Smooth muscle cell (in vitro differentiated cells): Measurements from ENCODE around the gene ADAMTSL1. TPM values are rescaled to one million over a fixed set of nuclear protein-coding genes. Genes with fewer than 3 reads are reported as not detected.

Source experiments
- DNase-seq: peaks from one replicate; lab custom pipeline; 2025; ENCODE audit not compliant: unreplicated experiment; lab: John Stamatoyannopoulos, UW
- H2AFZ ChIP-seq: fragments of 200-600 bp; sonication (generic); 2 replicates; pipeline ENCODE4 v1.6.0; 2016; ENCODE audit warnings: antibody characterized with exemption, low read depth, mild to moderate bottlenecking
- H3F3A ChIP-seq: fragments of 200-600 bp; sonication (generic); 2 replicates; pipeline ENCODE4 v1.6.0; 2017; ENCODE audit warnings: antibody characterized with exemption, low read depth
- H3K27ac ChIP-seq: fragments of 200-600 bp; sonication (generic); 2 replicates; pipeline ENCODE4 v1.5.1; 2016; ENCODE audit warnings: low read depth, mild to moderate bottlenecking
- H3K27me3 ChIP-seq: fragments of 200-600 bp; sonication (generic); 2 replicates; pipeline ENCODE4 v1.6.1; 2016; ENCODE audit warnings: low read depth, mild to moderate bottlenecking
- H3K36me3 ChIP-seq: fragments of 200-600 bp; sonication (generic); 2 replicates; pipeline ENCODE4 v1.5.1; 2016; ENCODE audit warnings: low read depth
- H3K4me1 ChIP-seq: fragments of 200-600 bp; sonication (generic); 2 replicates; pipeline ENCODE4 v1.5.1; 2016; ENCODE audit warnings: low read depth
- H3K4me2 ChIP-seq: fragments of 200-600 bp; sonication (generic); 2 replicates; pipeline ENCODE4 v1.6.0; 2016; ENCODE audit warnings: mild to moderate bottlenecking
- H3K4me3 ChIP-seq: fragments of 200-600 bp; sonication (generic); 2 replicates; pipeline ENCODE4 v1.5.1; 2016; ENCODE audit warnings: mild to moderate bottlenecking
- H3K79me2 ChIP-seq: fragments of 200-600 bp; sonication (generic); 2 replicates; pipeline ENCODE4 v1.6.0; 2016; ENCODE audit warnings: low read depth, mild to moderate bottlenecking
- H3K9ac ChIP-seq: fragments of 200-600 bp; sonication (generic); 2 replicates; pipeline ENCODE4 v1.6.0; 2016; ENCODE audit warnings: low read depth
- H3K9me3 ChIP-seq: fragments of 200-600 bp; sonication (generic); replicated peaks from 2 replicates; pipeline ENCODE4 v1.5.1; 2016; ENCODE audit warnings: low read depth
- H4K20me1 ChIP-seq: fragments of 200-600 bp; sonication (generic); 2 replicates; pipeline ENCODE4 v1.6.0; 2016; ENCODE audit warnings: low read depth
- WGBS: methylation state at CpG from one replicate; pipeline ENCODE4 v1.1.7; 2016; ENCODE audit warnings: low lambda C conversion rate; 5-methylcytosine and 5-hydroxymethylcytosine counted together
- polyA plus RNA-seq: library from polyadenylated mRNA; unstranded; fragments of >200 nt; fragmentation: Nextera tagmentation; extraction: Ambion mirVana; gene quantifications from 2 replicates; pipeline ENCODE4 v1.2.1, GENCODE V29; 2016
- total RNA-seq: library from RNA; depleted of rRNA; stranded (reverse); fragments of >200 nt; gene quantifications from 2 replicates; pipeline ENCODE4 v1.2.3, GENCODE V29; 2014
- TF ChIP-seq, protein P1 (sequence below): fragments of 200-600 bp; sonication (generic); IDR thresholded peaks from 2 replicates; pipeline ENCODE4 v1.5.1; 2017; ENCODE audit warnings: borderline replicate concordance, mild to moderate bottlenecking, antibody characterized with exemption; ENCODE audit not compliant: insufficient read depth, poor library complexity, severe bottlenecking

Gene ADAMTSL1
- total and polyA plus RNA-seq, 2 experiments from 2014 or later, result 4.3 to 4.4 TPM

DNA sequence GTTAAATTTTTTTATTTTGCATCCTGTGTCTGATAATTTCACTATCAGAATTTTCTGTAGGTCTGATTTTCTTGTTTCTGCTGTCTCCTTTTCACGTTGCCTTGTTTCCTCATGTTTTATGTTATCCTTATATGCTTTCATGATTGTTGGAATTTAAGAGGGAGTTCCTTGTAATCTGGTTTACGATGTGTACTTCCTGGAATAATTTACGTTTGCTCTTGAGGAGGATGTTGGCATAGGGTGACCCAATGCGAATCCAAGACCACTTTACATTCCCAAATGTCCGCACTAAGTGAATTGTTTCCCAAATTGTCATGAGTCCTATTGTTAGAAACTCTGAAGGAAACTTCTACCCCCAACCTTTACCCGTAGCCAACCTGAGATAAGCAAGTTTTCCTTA, 80.3 kb downstream of the ADAMTSL1 start:
- Histone ChIP-seq H4K20me1 (no peaks in the 10 kb centered on the region), H3K9me3 (peaks cover under 1% of the 10 kb centered on the region), H2AFZ (no peak overlapping the region), H3K36me3 (no peaks in the 10 kb centered on the region), H3K27ac (no peak overlapping the region), H3K79me2 (no peaks in the 10 kb centered on the region), H3K27me3 (no peaks in the 10 kb centered on the region), H3K9ac (no peak overlapping the region), H3K4me1 (no peaks in the 10 kb centered on the region), H3K4me2 (no peak overlapping the region), H3K4me3 (no peak overlapping the region), H3F3A (no peaks in the 10 kb centered on the region)
- DNase-seq, result no peak
- 89% methylated on average over 6 of the region's 6 CpGs for WGBS
- TF ChIP-seq, protein P1, sequence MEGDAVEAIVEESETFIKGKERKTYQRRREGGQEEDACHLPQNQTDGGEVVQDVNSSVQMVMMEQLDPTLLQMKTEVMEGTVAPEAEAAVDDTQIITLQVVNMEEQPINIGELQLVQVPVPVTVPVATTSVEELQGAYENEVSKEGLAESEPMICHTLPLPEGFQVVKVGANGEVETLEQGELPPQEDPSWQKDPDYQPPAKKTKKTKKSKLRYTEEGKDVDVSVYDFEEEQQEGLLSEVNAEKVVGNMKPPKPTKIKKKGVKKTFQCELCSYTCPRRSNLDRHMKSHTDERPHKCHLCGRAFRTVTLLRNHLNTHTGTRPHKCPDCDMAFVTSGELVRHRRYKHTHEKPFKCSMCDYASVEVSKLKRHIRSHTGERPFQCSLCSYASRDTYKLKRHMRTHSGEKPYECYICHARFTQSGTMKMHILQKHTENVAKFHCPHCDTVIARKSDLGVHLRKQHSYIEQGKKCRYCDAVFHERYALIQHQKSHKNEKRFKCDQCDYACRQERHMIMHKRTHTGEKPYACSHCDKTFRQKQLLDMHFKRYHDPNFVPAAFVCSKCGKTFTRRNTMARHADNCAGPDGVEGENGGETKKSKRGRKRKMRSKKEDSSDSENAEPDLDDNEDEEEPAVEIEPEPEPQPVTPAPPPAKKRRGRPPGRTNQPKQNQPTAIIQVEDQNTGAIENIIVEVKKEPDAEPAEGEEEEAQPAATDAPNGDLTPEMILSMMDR, result no peak

DNA sequence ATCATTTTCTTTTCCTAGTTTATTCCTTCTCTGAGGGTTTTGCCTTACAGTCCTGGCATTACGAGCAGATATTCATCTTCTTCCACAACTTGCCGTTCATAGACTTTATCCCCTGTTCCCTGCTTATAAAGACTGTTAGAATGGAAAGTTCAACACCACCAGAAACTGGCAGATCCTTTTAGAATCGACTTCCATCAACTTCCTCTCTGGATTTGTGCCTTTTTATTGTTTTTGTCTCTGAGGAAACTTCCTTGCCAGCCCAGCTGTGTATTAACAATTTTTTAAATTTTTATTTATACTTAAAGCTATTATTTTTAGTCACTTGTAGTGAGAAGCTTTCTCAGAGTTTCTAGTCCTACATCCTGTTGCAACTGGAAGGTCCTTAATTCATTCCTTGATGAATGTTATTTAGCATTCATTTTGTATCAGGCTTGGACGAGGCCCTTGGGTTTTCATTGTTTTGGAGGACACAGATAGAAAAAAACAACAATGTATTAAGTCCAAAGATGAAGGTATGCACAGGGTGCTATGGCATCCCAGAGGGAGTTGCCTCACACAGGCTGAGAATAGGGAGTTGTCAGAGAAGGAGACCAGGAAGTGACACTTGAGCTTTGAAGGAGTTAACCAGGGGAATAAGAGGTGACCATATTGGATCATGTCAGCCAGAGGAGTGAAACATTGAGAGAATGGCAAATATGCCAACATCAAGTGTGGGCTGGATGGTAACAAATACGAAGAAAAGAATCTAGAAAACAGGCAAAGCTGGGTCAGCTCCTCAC, 81.3 kb downstream of the ADAMTSL1 start:
- H3K27me3 ChIP-seq, result no peaks in the 10 kb centered on the region
- TF ChIP-seq, protein P1, result no peak
- no peaks in the 10 kb centered on the region for H3K79me2 ChIP-seq
- no peaks in the 10 kb centered on the region for H3F3A ChIP-seq
- H3K4me2 ChIP-seq, result no peak overlapping the region
- H3K27ac ChIP-seq, result no peak overlapping the region
- no peak overlapping the region for H2AFZ ChIP-seq
- WGBS, result 77% methylated on average over 5 of the region's 5 CpGs
- no peak overlapping the region for H3K9ac ChIP-seq
- no peaks in the 10 kb centered on the region for H4K20me1 ChIP-seq
- no peak for DNase-seq
- H3K36me3 ChIP-seq, result no peaks in the 10 kb centered on the region
- H3K9me3 ChIP-seq, result peaks cover 3% of the 10 kb centered on the region
- no peaks in the 10 kb centered on the region for H3K4me1 ChIP-seq
- H3K4me3 ChIP-seq, result no peak overlapping the region

DNA sequence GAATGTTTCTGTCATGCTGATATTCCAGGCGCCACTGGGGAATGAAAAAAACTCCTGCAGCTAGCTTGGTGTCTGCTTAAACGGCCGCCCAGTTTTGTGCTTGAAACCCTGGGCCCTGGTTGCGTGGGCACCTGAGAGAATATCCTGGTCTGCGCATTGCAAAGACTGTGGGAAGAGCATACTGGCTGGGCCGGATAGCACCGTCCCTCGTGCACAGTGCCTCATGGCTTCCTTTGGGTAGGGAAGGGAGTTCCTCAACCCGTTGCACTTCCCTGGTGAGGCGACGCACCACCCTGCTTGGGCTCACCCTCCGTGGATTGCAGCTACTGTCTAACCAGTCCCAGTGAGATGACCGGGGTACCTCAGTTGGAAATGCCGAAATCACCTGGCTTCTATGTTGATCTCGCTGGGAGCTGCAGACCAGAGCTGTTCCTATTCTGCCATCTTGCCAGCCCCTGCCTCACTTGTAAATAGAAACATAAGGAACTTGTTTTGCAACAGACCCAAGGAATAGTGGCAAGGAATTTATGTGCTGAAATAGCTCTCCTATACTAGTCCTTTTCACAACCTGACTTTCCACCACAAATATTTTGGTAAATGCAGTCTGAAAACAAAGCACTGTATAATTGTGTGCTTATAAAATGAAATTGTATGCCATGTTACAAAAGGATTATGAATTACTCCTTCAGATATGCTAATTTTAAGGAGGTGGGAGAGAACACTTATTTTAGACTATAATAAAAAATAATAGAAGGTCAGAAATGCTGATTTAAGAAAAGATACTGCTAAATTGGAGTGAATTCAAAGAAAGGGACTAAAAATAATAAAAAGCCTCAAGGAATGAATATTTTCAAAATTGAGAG, 90.3 kb downstream of the ADAMTSL1 start:
- no peaks in the 10 kb centered on the region for H3K4me1 ChIP-seq
- H3K9me3 ChIP-seq, result peaks cover 3% of the 10 kb centered on the region
- H3K9ac ChIP-seq, result no peak overlapping the region
- TF ChIP-seq, protein P1, result no peak
- H3K4me3 ChIP-seq, result no peak overlapping the region
- H4K20me1 ChIP-seq, result no peaks in the 10 kb centered on the region
- DNase-seq, result no peak
- no peaks in the 10 kb centered on the region for H3K79me2 ChIP-seq
- H3F3A ChIP-seq, result no peaks in the 10 kb centered on the region
- H3K27me3 ChIP-seq, result no peaks in the 10 kb centered on the region
- no peak overlapping the region for H3K27ac ChIP-seq
- no peak overlapping the region for H3K4me2 ChIP-seq
- H2AFZ ChIP-seq, result no peak overlapping the region
- WGBS, result 95% methylated on average over 15 of the region's 15 CpGs
- H3K36me3 ChIP-seq, result no peaks in the 10 kb centered on the region
